Measurements from ENCODE around the gene ABCA8. TPM values are rescaled to one million over a fixed set of nuclear protein-coding genes. Genes with fewer than 3 reads are reported as not detected.

The ABCA8 gene
- total and polyA plus RNA-seq, 2 donors (not counting 1 experiment from before 2014, with no cell fraction given) = 6.4 to 47.2 TPM

DNA sequence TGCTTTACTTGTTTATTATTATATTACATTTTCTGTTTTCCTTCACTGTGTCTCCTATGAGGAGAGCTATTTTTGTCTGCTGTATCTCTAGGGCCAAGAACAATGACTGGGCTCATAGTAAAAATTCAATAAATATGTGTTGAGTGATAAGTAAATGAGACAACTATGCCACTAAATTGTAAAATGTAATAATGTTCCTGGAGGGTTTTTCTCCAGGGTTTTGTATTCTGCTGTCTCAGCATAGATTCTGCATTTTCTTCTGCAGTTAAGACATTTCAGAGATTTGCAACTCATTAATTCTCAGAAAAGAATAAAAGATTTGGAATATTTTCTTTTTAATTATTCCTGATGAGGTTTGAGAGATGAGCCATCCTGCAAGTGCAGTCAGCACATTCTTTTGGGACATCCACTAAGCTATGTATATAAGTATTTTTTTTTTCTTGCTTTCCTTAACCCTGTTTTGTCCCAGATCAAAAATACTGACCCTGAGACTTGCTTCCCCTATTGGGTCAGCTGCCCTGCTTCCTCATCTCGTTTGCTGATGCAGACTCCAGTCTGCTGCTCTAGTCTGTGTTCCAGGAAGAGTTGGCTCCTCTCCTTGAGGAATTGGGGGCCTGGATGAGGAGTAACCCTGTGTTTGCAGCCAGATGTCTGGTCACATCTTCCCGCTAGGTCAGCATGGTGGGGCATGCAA, 122.9 kb downstream of the ABCA8 start:
- Histone ChIP-seq H3K4me2 (ENCODE audit: extremely low read depth, insufficient read depth, low read length) (no peak overlapping the region), H3K4me3 (replicated peaks in 1 of 4; ENCODE audit: control extremely low read depth in 1 of 4, insufficient read depth in 1 of 4, low read depth in 3 of 4, low read length in 4 of 4) (no peak overlapping the region), H4K20me1 (ENCODE audit: control insufficient read depth, extremely low read depth, insufficient read depth, low read length) (no peaks in the 10 kb centered on the region), H2AFZ (ENCODE audit: low read length) (no peak overlapping the region), H3K9me3 (ENCODE audit: control insufficient read depth, insufficient read depth, low read depth, low read length) (no peaks in the 10 kb centered on the region), H3K27me3 (ENCODE audit: control insufficient read depth, insufficient read depth, low read length) (no peaks in the 10 kb centered on the region), H3K27ac (ENCODE audit: insufficient read depth, low read length) (no peak overlapping the region), H3K4me1 (ENCODE audit: control insufficient read depth, extremely low read depth, insufficient read depth, low read length) (peaks cover 2% of the 10 kb centered on the region), H3K36me3 (ENCODE audit: control insufficient read depth, insufficient read depth, low read length) (no peaks in the 10 kb centered on the region), H3K79me2 (ENCODE audit: control insufficient read depth, insufficient read depth, low read length) (no peaks in the 10 kb centered on the region), H3K9ac (ENCODE audit: insufficient read depth, low read length) (no peak overlapping the region)
- no peak for DNase-seq (ENCODE audit: low read depth in 2 of 2)
- TF ChIP-seq, protein P1, sequence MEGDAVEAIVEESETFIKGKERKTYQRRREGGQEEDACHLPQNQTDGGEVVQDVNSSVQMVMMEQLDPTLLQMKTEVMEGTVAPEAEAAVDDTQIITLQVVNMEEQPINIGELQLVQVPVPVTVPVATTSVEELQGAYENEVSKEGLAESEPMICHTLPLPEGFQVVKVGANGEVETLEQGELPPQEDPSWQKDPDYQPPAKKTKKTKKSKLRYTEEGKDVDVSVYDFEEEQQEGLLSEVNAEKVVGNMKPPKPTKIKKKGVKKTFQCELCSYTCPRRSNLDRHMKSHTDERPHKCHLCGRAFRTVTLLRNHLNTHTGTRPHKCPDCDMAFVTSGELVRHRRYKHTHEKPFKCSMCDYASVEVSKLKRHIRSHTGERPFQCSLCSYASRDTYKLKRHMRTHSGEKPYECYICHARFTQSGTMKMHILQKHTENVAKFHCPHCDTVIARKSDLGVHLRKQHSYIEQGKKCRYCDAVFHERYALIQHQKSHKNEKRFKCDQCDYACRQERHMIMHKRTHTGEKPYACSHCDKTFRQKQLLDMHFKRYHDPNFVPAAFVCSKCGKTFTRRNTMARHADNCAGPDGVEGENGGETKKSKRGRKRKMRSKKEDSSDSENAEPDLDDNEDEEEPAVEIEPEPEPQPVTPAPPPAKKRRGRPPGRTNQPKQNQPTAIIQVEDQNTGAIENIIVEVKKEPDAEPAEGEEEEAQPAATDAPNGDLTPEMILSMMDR (conservative IDR thresholded peaks at IDR 0.05 in 1 of 2, IDR thresholded peaks at IDR 0.05 in 1 of 2; ENCODE audit: low read depth in 1 of 2, low read length in 2 of 2) = no peak
- TF ChIP-seq EZH2 (IDR thresholded peaks at IDR 0.05; ENCODE audit: low read length, missing control alignments) = no peak

DNA sequence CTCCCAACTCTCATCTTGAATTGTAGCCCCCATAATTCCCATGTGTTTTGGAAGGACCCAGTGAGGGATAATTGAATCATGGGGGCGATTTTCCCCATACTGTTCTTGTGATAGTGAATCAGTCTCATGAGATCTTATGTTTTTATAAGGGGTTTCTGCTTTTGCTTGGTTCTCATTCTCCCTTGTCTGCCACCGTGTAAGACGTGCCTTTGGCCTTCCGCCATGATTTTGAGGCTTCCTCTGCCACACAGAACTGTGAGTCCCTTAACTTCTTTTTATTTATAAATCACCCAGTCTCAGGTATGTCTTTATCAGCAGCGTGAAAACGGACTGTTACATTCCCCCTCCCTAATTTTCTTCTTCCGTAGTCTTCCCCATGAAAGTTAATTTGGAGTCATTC, 124.0 kb downstream of the ABCA8 start:
- Histone ChIP-seq H3K27me3 (ENCODE audit: control insufficient read depth, insufficient read depth, low read length) (no peaks in the 10 kb centered on the region), H4K20me1 (ENCODE audit: control insufficient read depth, extremely low read depth, insufficient read depth, low read length) (no peaks in the 10 kb centered on the region), H3K4me3 (replicated peaks in 1 of 4; ENCODE audit: control extremely low read depth in 1 of 4, insufficient read depth in 1 of 4, low read depth in 3 of 4, low read length in 4 of 4) (no peak overlapping the region), H3K9ac (ENCODE audit: insufficient read depth, low read length) (no peak overlapping the region), H3K9me3 (ENCODE audit: control insufficient read depth, insufficient read depth, low read depth, low read length) (no peaks in the 10 kb centered on the region), H3K79me2 (ENCODE audit: control insufficient read depth, insufficient read depth, low read length) (no peaks in the 10 kb centered on the region), H3K36me3 (ENCODE audit: control insufficient read depth, insufficient read depth, low read length) (no peaks in the 10 kb centered on the region), H3K4me1 (ENCODE audit: control insufficient read depth, extremely low read depth, insufficient read depth, low read length) (peaks cover 2% of the 10 kb centered on the region), H3K4me2 (ENCODE audit: extremely low read depth, insufficient read depth, low read length) (no peak overlapping the region), H2AFZ (ENCODE audit: low read length) (no peak overlapping the region), H3K27ac (ENCODE audit: insufficient read depth, low read length) (no peak overlapping the region)
- no peak for TF ChIP-seq EZH2 (IDR thresholded peaks at IDR 0.05; ENCODE audit: low read length, missing control alignments)
- TF ChIP-seq, protein P1 (conservative IDR thresholded peaks at IDR 0.05 in 1 of 2, IDR thresholded peaks at IDR 0.05 in 1 of 2; ENCODE audit: low read depth in 1 of 2, low read length in 2 of 2) = no peak
- no peak for DNase-seq (ENCODE audit: low read depth in 2 of 2)

DNA sequence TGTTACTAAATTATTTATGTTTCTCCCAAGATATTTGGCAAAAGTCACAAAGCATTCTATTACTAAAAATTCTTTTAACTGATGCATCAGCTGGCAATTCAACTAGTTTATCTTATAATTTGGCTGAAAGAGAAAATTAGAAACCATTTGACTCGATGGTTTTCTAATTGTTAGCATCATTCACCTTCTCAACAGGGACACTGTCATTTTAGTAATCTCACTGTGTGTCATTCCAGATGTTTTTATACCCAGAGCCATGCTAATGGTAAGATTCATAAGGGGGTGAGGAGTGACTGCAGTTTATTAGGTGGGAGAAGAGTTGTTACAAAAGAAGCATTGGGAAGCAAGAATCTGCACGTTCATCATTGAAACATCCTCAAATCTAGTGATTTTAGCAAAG, 124.9 kb downstream of the ABCA8 start:
- Histone ChIP-seq H4K20me1 (ENCODE audit: control insufficient read depth, extremely low read depth, insufficient read depth, low read length) (no peaks in the 10 kb centered on the region), H3K27me3 (ENCODE audit: control insufficient read depth, insufficient read depth, low read length) (no peaks in the 10 kb centered on the region), H3K4me2 (ENCODE audit: extremely low read depth, insufficient read depth, low read length) (no peak overlapping the region), H3K27ac (ENCODE audit: insufficient read depth, low read length) (no peak overlapping the region), H2AFZ (ENCODE audit: low read length) (no peak overlapping the region), H3K9ac (ENCODE audit: insufficient read depth, low read length) (no peak overlapping the region), H3K4me1 (ENCODE audit: control insufficient read depth, extremely low read depth, insufficient read depth, low read length) (peaks cover 2% of the 10 kb centered on the region), H3K36me3 (ENCODE audit: control insufficient read depth, insufficient read depth, low read length) (no peaks in the 10 kb centered on the region), H3K4me3 (replicated peaks in 1 of 4; ENCODE audit: control extremely low read depth in 1 of 4, insufficient read depth in 1 of 4, low read depth in 3 of 4, low read length in 4 of 4) (no peak overlapping the region), H3K9me3 (ENCODE audit: control insufficient read depth, insufficient read depth, low read depth, low read length) (no peaks in the 10 kb centered on the region), H3K79me2 (ENCODE audit: control insufficient read depth, insufficient read depth, low read length) (no peaks in the 10 kb centered on the region)
- DNase-seq (ENCODE audit: low read depth in 2 of 2) = no peak
- TF ChIP-seq, protein P1 (conservative IDR thresholded peaks at IDR 0.05 in 1 of 2, IDR thresholded peaks at IDR 0.05 in 1 of 2; ENCODE audit: low read depth in 1 of 2, low read length in 2 of 2) = no peak
- no peak for TF ChIP-seq EZH2 (IDR thresholded peaks at IDR 0.05; ENCODE audit: low read length, missing control alignments)

Measured in fibroblast of lung (primary cell).